OCI-M2 (cell line): ENCODE results near the gene EPS8L2.

ENCODE experiments used
- DNase-seq: peaks from one replicate; lab custom pipeline; 2025; ENCODE audit not compliant: unreplicated experiment; lab: John Stamatoyannopoulos, UW

EPS8L2 gene

DNA sequence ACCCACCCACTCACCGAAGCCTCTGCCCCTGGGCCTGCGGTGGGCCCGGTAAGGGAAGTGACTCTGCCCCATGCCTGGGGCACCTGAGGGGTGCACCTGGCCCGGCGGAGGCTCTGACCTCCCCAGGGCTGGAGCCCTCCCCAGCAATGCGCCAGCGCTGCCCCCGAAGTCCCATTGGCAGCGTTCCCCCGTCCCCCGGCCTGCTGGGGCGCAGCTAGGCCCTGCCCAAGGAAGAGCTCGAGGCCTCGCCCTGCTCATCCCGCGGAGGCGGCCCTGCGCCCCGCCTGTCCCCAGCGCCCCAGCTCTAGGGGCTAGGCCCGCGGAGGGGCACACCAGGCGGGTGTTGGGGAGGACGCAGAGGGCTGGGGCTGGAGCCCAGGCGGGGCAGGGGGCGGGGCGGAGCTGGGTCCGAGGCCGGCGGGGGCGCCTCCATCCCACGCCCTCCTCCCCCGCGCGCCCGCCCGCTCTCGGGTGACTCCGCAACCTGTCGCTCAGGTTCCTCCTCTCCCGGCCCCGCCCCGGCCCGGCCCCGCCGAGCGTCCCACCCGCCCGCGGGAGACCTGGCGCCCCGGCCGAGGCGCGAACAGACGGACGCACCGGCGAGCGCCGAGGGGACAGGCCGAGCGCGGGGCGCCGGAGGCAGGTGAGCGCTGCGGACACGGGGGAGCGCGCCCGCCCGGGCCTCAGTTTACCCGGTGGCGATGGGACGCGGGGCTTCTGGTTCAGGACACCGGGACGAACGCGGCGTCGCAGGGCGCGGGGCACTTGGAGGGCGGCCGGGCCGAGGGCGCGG is at the start of gene EPS8L2:
EPS8L2 (plus strand) TSS at position 586 of the 793 bp plus-strand sequence. CDS start 3,177 bp downstream, outside the sequence.
- DNase-seq = no peak

DNA sequence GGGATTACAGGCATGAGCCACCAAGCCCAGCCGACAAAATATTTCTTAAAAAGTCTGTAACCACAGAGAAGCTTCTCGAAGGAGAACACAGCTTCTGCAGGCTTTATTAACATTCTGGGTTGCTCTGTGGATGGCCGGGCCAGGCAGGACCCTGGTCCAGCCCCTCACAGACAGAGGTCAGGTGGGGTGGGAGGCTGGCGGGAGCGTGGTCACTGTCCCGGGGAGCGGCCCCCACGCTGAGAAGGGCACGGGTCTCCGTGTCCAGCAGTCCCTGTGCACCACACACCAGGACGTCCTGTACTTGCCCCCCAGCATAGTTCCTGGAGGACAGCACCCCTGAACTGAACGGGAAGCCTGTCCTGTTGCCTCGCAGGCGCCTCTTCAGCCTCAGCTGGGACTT is 49.6 kb upstream of the EPS8L2 start:
- DNase-seq = no peak

DNA sequence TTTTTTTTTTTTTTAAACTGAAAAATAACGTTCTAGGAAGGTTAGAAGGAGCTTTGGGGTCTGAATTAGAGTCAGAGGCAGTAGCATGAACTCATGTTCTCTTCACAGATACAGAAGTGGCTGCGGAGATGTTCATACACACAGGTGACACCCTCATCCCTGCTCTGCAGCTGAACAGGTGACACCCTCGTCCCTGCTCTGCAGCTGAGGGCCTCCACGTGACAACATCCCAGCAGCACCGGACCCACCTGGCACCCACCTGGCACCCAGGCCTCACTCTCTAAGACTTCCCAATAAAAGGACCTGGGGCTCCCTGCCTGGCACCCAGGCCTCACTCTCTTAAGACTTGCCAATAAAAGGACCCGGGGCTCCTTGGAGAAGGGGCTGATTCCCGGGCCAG is 49.2 kb upstream of the EPS8L2 start:
- no peak for DNase-seq

GRCh38 chr11:657691-658126 is 48.3 kb upstream of the EPS8L2 start:
- DNase-seq = no peak

- no peak for DNase-seq
These were observed 46.4 kb upstream of the EPS8L2 start for GRCh38 chr11:659532-660085.

- DNase-seq = no peak
These were observed 45.8 kb upstream of the EPS8L2 start for GRCh38 chr11:660281-660680.

- no peak for DNase-seq
These were observed 45.2 kb upstream of the EPS8L2 start for GRCh38 chr11:660681-661444.

DNA sequence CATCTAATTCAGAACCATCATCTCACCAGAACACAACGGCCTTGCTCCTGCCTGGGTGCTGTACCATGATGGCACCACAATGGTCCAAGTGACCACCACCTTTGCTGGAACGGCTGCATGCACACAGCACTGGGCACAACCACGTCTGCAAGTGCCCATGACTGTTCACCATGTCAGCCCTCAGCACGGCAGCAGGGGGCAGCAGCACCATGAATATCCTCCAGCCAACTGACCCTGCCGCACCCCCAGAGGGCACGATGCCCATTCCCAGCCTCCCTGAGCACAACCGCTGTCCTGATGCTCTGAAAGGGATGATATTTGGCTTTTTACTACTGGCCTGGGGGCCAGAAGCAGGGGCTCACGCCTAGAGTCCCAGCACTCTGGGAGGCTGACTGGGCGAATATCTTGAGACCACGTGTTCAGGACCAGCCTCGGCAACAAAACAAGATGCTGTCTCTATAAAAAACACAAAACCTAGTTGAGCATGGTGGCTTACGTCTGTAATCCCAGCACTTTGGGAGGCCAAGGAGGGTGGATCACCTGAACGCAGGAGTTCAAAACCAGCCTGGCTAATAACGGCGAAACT is 43.2 kb upstream of the EPS8L2 start:
- no peak for DNase-seq

GRCh38 chr11:665062-665703 is 40.8 kb upstream of the EPS8L2 start:
- no peak for DNase-seq

GRCh38 chr11:665704-666281 is 40.2 kb upstream of the EPS8L2 start:
- no peak for DNase-seq

- no peak for DNase-seq
These were observed 32.2 kb upstream of the EPS8L2 start for GRCh38 chr11:673866-674265.

DNA sequence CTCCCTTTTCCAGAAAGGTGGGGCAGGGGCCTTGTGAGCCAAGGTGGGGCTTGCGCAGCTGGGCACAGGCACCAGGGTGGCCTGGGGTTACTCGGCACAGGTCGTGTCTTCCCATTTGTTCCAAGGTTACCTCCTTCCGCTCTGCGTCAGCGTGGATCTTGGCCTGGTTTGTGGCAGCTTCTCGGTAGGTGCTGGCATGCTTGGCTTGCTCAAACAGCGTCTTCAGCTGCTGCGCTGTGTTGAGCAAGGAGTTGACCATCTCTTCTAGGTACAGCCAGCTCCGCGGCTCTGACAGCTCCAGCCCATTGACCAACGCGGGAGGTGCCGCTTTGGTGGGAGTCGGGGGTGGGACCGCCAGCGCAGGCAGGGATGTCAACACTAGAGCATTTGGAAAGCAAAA is 31.6 kb upstream of the EPS8L2 start:
- DNase-seq = no peak

GRCh38 chr11:678297-678696 is 27.7 kb upstream of the EPS8L2 start:
- DNase-seq = no peak

GRCh38 chr11:679271-680207 is 26.5 kb upstream of the EPS8L2 start:
- no peak for DNase-seq

GRCh38 chr11:680476-680875 is 25.6 kb upstream of the EPS8L2 start:
- no peak for DNase-seq

- no peak for DNase-seq
These were observed 25.1 kb upstream of the EPS8L2 start for GRCh38 chr11:680970-681369.

GRCh38 chr11:686451-687243 is 19.4 kb upstream of the EPS8L2 start:
- no peak for DNase-seq

DNA sequence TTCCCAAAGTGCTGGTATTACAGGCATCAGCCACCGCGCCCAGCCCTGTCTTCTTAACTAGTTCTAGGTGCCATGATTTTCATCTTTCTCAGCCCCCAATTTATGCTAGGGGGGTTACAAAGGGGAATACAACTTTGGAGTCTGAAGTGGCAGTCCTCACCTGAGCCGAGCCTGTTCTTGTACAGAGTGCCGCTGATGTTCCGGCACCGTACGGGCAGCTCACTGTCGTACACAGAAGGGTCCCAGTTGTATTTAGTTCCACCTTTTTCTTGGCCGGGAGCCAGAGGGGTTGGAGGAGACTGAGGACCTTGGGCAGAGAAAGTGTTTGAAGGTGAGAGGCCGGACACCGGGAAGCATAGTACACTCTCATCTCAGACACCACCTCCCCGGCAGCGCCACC is 18.3 kb upstream of the EPS8L2 start:
- no peak for DNase-seq

- DNase-seq = no peak
These were observed 17.4 kb upstream of the EPS8L2 start for GRCh38 chr11:688681-689080.
